H1 (cell line): ENCODE data around the gene KIF1B. TPM values are rescaled to one million over a fixed set of nuclear protein-coding genes. Genes with fewer than 3 reads are reported as not detected.

Experiments used
- CTCF ChIA-PET: fragments of 300-600 bp; sonication (Branson Sonifier 250); formaldehyde crosslinking; loops from one replicate; lab custom pipeline; 2021; ENCODE audit not compliant: partially characterized antibody; lab: Charles Lee
- POLR2A ChIA-PET: fragments of 300-600 bp; sonication (Branson Sonifier 250); formaldehyde crosslinking; loops from one replicate; lab custom pipeline; 2021; ENCODE audit warnings: inconsistent platforms; ENCODE audit not compliant: partially characterized antibody; lab: Charles Lee
- DNase-seq, 2 experiments: peaks; one replicate each; pipeline versions ENCODE4 v3.0.0 to v3.0.0-alpha.2; 2010 to 2022; ENCODE audit warnings: low spot score in 2 of 2, low read depth in 1 of 2, mixed read lengths in 1 of 2
- FAIRE-seq: peaks from 2 replicates; lab custom pipeline; 2011; peaks lifted over from hg19 to GRCh38; lab: Jason Lieb, UNC
- H2AFZ ChIP-seq: 2 replicates; pipeline ENCODE4 v1.8.1; 2012; ENCODE audit warnings: low read length, inconsistent platforms
- H2AK5ac ChIP-seq: 2 replicates; pipeline ENCODE4 v1.6.1; 2013; ENCODE audit warnings: low read depth, low read length
- H2BK120ac ChIP-seq: replicated peaks from 2 replicates; pipeline ENCODE3; 2013; ENCODE audit warnings: low read depth, low read length, inconsistent platforms
- H2BK12ac ChIP-seq: 2 replicates; pipeline ENCODE4 v1.6.1; 2013; ENCODE audit warnings: low read depth, low read length
- H2BK15ac ChIP-seq: 2 replicates; pipeline ENCODE4 v1.6.1; 2013; ENCODE audit warnings: low read length
- H2BK20ac ChIP-seq: 2 replicates; pipeline ENCODE4 v1.6.1; 2013; ENCODE audit warnings: low read length
- H2BK5ac ChIP-seq: 2 replicates; pipeline ENCODE4 v1.6.1; 2013; ENCODE audit warnings: low read depth, low read length
- H3K14ac ChIP-seq: 2 replicates; pipeline ENCODE4 v1.6.1; 2013; ENCODE audit warnings: inconsistent platforms; ENCODE audit not compliant: insufficient read length
- H3K18ac ChIP-seq: 2 replicates; pipeline ENCODE4 v1.6.1; 2013; ENCODE audit warnings: low read length; ENCODE audit errors: extremely low read depth
- H3K23ac ChIP-seq: 2 replicates; pipeline ENCODE4 v1.6.1; 2013; ENCODE audit warnings: inconsistent platforms; ENCODE audit not compliant: insufficient read length
- H3K23me2 ChIP-seq: 2 replicates; pipeline ENCODE4 v1.6.1; 2013; ENCODE audit warnings: low read depth, low read length
- H3K27ac ChIP-seq: 2 replicates; pipeline ENCODE4 v1.6.1; 2011; ENCODE audit warnings: low read depth, low read length, inconsistent platforms
- H3K27me3 ChIP-seq, 4 experiments: replicated peaks in 1 of 4; 1 replicate in 1 of 4; 2 replicates in 3 of 4; pipeline versions ENCODE4 v1.6.1 to v1.8.1; 2011 to 2013; ENCODE audit warnings: low read length in 3 of 4, mild to moderate bottlenecking in 3 of 4, inconsistent platforms in 2 of 4, mixed read lengths in 2 of 4, moderate library complexity in 1 of 4; ENCODE audit not compliant: control insufficient read depth in 3 of 4, insufficient read depth in 3 of 4; ENCODE audit errors: extremely low read depth in 1 of 4
- H3K36me3 ChIP-seq, 4 experiments: 2 replicates each; pipeline versions ENCODE4 v1.6.1 to v1.8.1; 2011 to 2013; ENCODE audit warnings: mild to moderate bottlenecking in 4 of 4, low read length in 3 of 4, moderate library complexity in 2 of 4, control low read depth in 1 of 4, inconsistent platforms in 1 of 4; ENCODE audit not compliant: insufficient read depth in 4 of 4, control insufficient read depth in 2 of 4
- H3K4ac ChIP-seq: replicated peaks from 2 replicates; pipeline ENCODE3; 2013; ENCODE audit warnings: low read length, low read depth, mixed read lengths, inconsistent platforms; ENCODE audit not compliant: insufficient read length
- H3K4me1 ChIP-seq, 4 experiments: replicated peaks in 1 of 4; 1 replicate in 1 of 4; 2 replicates in 3 of 4; pipeline versions ENCODE4 v1.6.1 to v1.8.1; 2011 to 2013; ENCODE audit warnings: low read length in 3 of 4, inconsistent platforms in 2 of 4, mixed read lengths in 1 of 4; ENCODE audit not compliant: insufficient read depth in 4 of 4, control insufficient read depth in 3 of 4
- H3K4me2 ChIP-seq, 2 experiments: 2 replicates each; pipeline versions ENCODE4 v1.6.1 to v1.8.1; 2011 to 2013; ENCODE audit warnings: low read depth in 2 of 2, low read length in 2 of 2, control low read depth in 1 of 2, inconsistent platforms in 1 of 2, mild to moderate bottlenecking in 1 of 2; ENCODE audit not compliant: insufficient read depth in 1 of 2
- H3K4me3 ChIP-seq, 4 experiments: fragments of 200-600, 300-600 bp in 1 of 4; sonication (generic), shearing (Covaris generic), sonication (Bioruptor Twin) in 1 of 4; 2 replicates each; pipeline versions ENCODE4 v1.5.1 to v1.8.1; 2011 to 2016; ENCODE audit warnings: low read length in 4 of 4, low read depth in 3 of 4, control low read depth in 2 of 4, inconsistent platforms in 2 of 4, mild to moderate bottlenecking in 2 of 4, mixed read lengths in 1 of 4, moderate library complexity in 1 of 4; ENCODE audit not compliant: insufficient read depth in 2 of 4; ENCODE audit errors: extremely low read depth in 1 of 4
- H3K56ac ChIP-seq: replicated peaks from 2 replicates; pipeline ENCODE3; 2013; ENCODE audit warnings: low read depth, mild to moderate bottlenecking, mixed read lengths, low read length, inconsistent platforms; ENCODE audit not compliant: insufficient read length
- H3K79me1 ChIP-seq: 2 replicates; pipeline ENCODE4 v1.6.1; 2013; ENCODE audit warnings: low read depth, low read length, control low read depth
- H3K79me2 ChIP-seq, 2 experiments: 2 replicates each; pipeline versions ENCODE4 v1.6.1 to v1.8.1; 2012 to 2013; ENCODE audit warnings: low read length in 2 of 2, mild to moderate bottlenecking in 2 of 2, inconsistent platforms in 1 of 2; ENCODE audit not compliant: insufficient read depth in 2 of 2, control insufficient read depth in 1 of 2
- H3K9ac ChIP-seq, 4 experiments: replicated peaks in 1 of 4; 1 replicate in 1 of 4; 2 replicates in 3 of 4; pipeline versions ENCODE4 v1.6.1 to v1.8.1; 2011 to 2013; ENCODE audit warnings: low read depth in 3 of 4, low read length in 3 of 4, control low read depth in 2 of 4, mild to moderate bottlenecking in 2 of 4, moderate library complexity in 2 of 4, inconsistent platforms in 1 of 4; ENCODE audit errors: extremely low read depth in 1 of 4
- H3K9me3 ChIP-seq, 2 experiments: 2 replicates each; pipeline versions ENCODE4 v1.6.1 to v1.8.1; 2012 to 2013; ENCODE audit warnings: mild to moderate bottlenecking in 2 of 2, moderate library complexity in 2 of 2, control low read depth in 1 of 2, inconsistent platforms in 1 of 2, low read depth in 1 of 2, low read length in 1 of 2, mixed read lengths in 1 of 2; ENCODE audit not compliant: insufficient read depth in 2 of 2
- H4K20me1 ChIP-seq, 2 experiments: replicated peaks in 1 of 2; 2 replicates each; pipeline versions ENCODE3 to v1.8.1; 2011 to 2013; ENCODE audit warnings: inconsistent platforms in 2 of 2, low read length in 2 of 2, mild to moderate bottlenecking in 1 of 2; ENCODE audit not compliant: insufficient read depth in 2 of 2, control insufficient read depth in 1 of 2
- H4K5ac ChIP-seq: 2 replicates; pipeline ENCODE4 v1.6.1; 2013; ENCODE audit warnings: low read length, low read depth, mixed read lengths, inconsistent platforms; ENCODE audit not compliant: insufficient read length
- H4K8ac ChIP-seq: 2 replicates; pipeline ENCODE4 v1.8.0; 2013; ENCODE audit warnings: mild to moderate bottlenecking, moderate library complexity, low read length, inconsistent platforms; ENCODE audit not compliant: insufficient read depth; ENCODE audit errors: extremely low read depth
- H4K91ac ChIP-seq: replicated peaks from 2 replicates; pipeline ENCODE3; 2013; ENCODE audit warnings: low read length, mixed read lengths, inconsistent platforms; ENCODE audit not compliant: insufficient read length
- CBX8 ChIP-seq: fragments of 300-800, 300-1000 bp; sonication (generic); IDR thresholded peaks from 2 replicates; pipeline ENCODE4 v1.7.1; 2016; ENCODE audit warnings: low read depth, low read length, borderline replicate concordance
- E2F6 ChIP-seq: IDR thresholded peaks from 2 replicates; pipeline ENCODE4 v1.6.1; 2012; ENCODE audit warnings: inconsistent platforms
- EZH2 ChIP-seq: fragments of 200-600 bp; sonication (generic); IDR thresholded peaks from 2 replicates; pipeline ENCODE4 v1.7.1; 2012; ENCODE audit warnings: low read depth, mild to moderate bottlenecking, moderate library complexity, low read length, inconsistent platforms; ENCODE audit not compliant: severe bottlenecking
- SAP30 ChIP-seq: fragments of 300-600 bp; sonication (generic); IDR thresholded peaks from 2 replicates; pipeline ENCODE4 v1.7.1; 2012; ENCODE audit warnings: low read length, moderate library complexity, mild to moderate bottlenecking, inconsistent platforms; ENCODE audit not compliant: insufficient read depth, insufficient replicate concordance
- TAF1 ChIP-seq: IDR thresholded peaks from 2 replicates; pipeline ENCODE4 v1.6.1; 2011; ENCODE audit warnings: mild to moderate bottlenecking, low read depth, low read length
- TAF7 ChIP-seq: optimal IDR thresholded peaks from 2 replicates; pipeline ENCODE3; 2011; ENCODE audit warnings: low read depth, mild to moderate bottlenecking, inconsistent platforms, low read length, moderate library complexity, borderline replicate concordance
- WGBS, 2 experiments: shearing (Covaris generic) in 1 of 2; methylation state at CpG; one replicate each; pipeline versions ENCODE4 v1.1.6 to v1.1.7; 2013 to 2015; ENCODE audit warnings: low lambda C conversion rate in 2 of 2, mixed read lengths in 2 of 2, inconsistent platforms in 1 of 2, low coverage in 1 of 2, missing lambda C conversion rate in 1 of 2; ENCODE audit not compliant: insufficient replicate concordance in 2 of 2, insufficient coverage in 1 of 2, insufficient read length in 1 of 2; ENCODE audit errors: extremely low coverage in 1 of 2, missing lambda C conversion rate in 1 of 2; 5-methylcytosine and 5-hydroxymethylcytosine counted together
- polyA plus RNA-seq, 7 experiments: library from polyadenylated mRNA; depleted of rRNA in 3 of 7; stranded (reverse) in 5 of 7; unstranded in 2 of 7; fragments of >200 nt in 5 of 7; fragments of 200-250 nt in 2 of 7; gene quantifications; 1 replicate in 5 of 7; 2 replicates in 1 of 7; 4 replicates in 1 of 7; pipeline versions ENCODE4 v1.2.1 to v1.2.3, GENCODE V29; 2011 to 2013; ENCODE audit warnings: missing spikeins in 2 of 7, mixed read lengths in 2 of 7
- total RNA-seq: library from RNA; stranded (reverse); fragmentation: NEBNext Ultra II Directional; extraction: Animal tissue kit (Norgen Biotek cat#: 25700); gene quantifications from 2 replicates; pipeline ENCODE4 v1.2.1, GENCODE V29; 2021

Gene KIF1B
- total and polyA plus RNA-seq, 2 of the 8 experiments (the other 6 are each of a cell fraction or from before 2014, with no cell fraction given): 39.1 to 74.2 TPM

- Histone ChIP-seq H4K20me1 (no peaks in the 10 kb centered on the region), H2BK120ac (no peak overlapping the region), H3K9me3 (no peaks in the 10 kb centered on the region), H2BK15ac (no peak overlapping the region), H3K9ac (no peak overlapping the region), H4K5ac (no peak overlapping the region), H2BK5ac (no peak overlapping the region), H3K4me2 (0 out of 4 replicates have a peak overlapping the region, but pooled peaks of 1 of the 2 experiments have one; percentile 32), H2BK20ac (no peak overlapping the region), H3K79me1 (no peaks in the 10 kb centered on the region), H4K91ac (no peak overlapping the region), H3K27me3 (no peaks in the 10 kb centered on the region), H2BK12ac (no peak overlapping the region), H2AFZ (no peak overlapping the region), H3K23ac (no peak overlapping the region), H3K4me1 (peaks cover 0 to 1% (median under 1%) of the 10 kb centered on the region in 4 experiments; a peak in 3 of 7 replicates), H3K27ac (no peak overlapping the region), H3K18ac (no peak overlapping the region), H3K4ac (no peak overlapping the region), H3K79me2 (no peaks in the 10 kb centered on the region), H3K4me3 (peak overlapping the region in 1 of 4 experiments; percentile 14; a peak in 1 of 8 replicates), H3K14ac (no peak overlapping the region), H3K36me3 (peaks cover 0 to 17% (median 11%) of the 10 kb centered on the region in 4 experiments; a peak in 5 of 8 replicates), H3K56ac (no peak overlapping the region), H3K23me2 (no peaks in the 10 kb centered on the region), H4K8ac (no peak overlapping the region), H2AK5ac (no peak overlapping the region)
- WGBS, 2 experiments: 86% methylated on average over 2 of the region's 2 CpGs; no CpG with 5 or more reads in 1 of the 2 experiments
- TF ChIP-seq TAF1: no peak
- no peak for TF ChIP-seq E2F6
- TF ChIP-seq CBX8: no peak
- no peak for TF ChIP-seq TAF7
- TF ChIP-seq SAP30: no peak
- TF ChIP-seq EZH2: no peak
- FAIRE-seq (no peak), DNase-seq (no peak)
- ChIA-PET CTCF (no interaction called here), POLR2A (no interaction called here)
Measured at GRCh38 chr1:10353693-10354092, 143.3 kb downstream of the KIF1B start.
